GM19240 (cell line): ENCODE measurements around the gene PLAAT3.
"Not testable (repeated sequence)": the region's sequence is repeated elsewhere in the genome, so short reads cannot be mapped to it uniquely, and the experiment has no call there.

Source experiments
- DNase-seq: peaks from one replicate; pipeline ENCODE4 v3.0.0; 2011; ENCODE audit warnings: low spot score; ENCODE audit not compliant: insufficient read length

The PLAAT3 gene

DNA sequence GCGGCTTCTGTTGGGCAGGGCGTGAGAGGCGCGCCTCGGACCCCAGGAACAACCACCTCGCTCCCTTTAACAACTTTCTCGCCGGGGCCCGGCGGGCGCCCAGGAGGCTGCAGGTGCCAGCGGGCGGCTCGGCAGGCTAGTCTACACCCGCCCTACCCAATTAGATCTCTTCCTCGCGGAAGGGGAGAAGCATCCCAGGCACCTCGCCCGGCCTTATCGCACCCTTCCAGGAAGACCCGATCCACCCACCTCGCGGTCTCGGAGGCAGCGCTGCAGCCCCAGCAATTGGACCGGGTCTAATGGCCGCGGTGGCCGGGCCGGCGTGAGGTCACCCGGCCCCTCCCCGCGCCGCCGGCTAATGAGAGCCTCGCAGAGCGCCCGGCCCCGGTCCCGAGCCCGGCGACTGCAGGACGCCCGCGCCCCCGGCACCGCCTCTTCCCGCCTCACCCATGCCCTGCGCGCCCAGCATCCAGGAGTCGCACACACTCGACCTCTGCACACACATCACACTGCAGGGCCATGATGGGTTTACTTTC lies at the start of gene PLAAT3:
PLAAT3 (minus strand) TSS at position 298 of the 536 bp plus-strand sequence. CDS start 419 bp downstream, outside the sequence.
- DNase-seq, result no peak

DNA sequence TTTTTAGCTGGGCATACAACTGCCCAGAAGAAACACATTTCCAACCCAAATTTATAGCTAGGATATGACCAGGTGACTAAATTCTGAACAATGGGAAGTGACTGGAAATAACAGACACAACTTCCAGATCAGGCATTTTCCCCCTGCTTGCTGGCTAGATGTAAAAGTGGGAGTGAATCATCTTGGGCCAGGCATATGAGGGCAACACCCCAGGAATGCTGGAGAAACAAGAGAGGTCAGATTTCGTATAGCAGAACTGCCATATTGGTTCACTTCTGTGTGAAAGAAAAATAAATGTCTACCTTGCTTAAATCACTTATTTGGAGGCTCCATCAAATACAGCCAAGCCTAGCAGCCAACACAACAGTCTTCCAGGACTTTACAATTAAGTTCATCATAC lies 49.6 kb upstream of the PLAAT3 start:
- DNase-seq, result no peak

DNA sequence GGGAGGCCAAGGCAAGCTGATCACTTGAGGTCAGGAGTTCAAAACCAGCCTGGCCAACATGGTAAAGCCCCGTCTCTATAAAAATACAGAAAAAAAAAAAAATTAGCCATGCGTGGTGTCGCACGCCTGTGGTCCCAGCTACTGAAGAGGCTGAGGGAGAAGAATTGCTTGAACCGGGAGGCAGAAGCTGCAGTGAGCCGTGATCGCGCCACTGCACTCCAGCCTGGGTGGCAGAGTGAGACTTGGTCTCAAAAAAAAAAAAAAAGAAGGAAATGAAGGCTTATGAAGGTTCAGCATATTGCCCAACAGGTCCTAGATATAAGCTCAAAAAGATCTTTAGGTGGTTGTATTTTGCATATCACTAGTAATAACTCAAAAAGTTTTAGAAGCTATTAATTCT lies 46.7 kb upstream of the PLAAT3 start:
- DNase-seq, result no peak

DNA sequence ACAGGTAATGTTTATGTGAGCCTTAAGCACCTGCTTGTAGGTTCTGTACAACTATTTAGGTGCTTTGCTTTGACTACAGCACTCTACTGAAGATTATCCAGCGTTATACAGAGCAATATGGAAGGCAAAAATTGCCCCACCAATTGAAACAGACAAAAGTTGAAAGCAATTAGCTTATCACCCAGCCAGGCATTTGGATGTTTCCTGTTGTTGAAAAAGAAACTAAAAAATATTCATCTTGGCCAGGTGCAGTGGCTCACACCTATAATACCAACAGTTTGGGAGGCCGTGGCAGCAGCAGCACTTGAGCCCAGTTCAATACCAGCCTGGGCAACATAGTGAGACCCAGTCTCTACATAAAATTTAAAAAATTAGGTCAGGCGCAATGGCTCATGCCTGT lies 38.4 kb upstream of the PLAAT3 start:
- no peak for DNase-seq

DNA sequence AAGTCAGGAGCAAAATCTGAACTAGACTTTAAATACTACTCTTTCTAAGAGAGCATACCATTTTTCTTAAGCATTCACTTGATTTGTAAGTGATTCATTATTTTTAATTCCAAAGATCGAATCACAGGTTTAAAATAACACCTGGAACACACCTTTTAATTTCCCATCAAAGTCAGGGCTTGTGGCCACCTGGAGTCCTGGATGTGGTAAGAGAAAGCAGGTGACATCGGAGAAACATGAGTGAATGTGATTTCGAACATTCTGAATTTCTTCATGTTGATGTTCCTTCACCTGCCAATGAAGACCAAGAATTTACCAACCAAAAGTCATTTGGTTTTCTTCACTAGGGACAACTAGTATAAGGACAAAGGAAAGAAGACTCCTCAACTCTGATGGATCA lies 29.0 kb upstream of the PLAAT3 start:
- no peak for DNase-seq

DNA sequence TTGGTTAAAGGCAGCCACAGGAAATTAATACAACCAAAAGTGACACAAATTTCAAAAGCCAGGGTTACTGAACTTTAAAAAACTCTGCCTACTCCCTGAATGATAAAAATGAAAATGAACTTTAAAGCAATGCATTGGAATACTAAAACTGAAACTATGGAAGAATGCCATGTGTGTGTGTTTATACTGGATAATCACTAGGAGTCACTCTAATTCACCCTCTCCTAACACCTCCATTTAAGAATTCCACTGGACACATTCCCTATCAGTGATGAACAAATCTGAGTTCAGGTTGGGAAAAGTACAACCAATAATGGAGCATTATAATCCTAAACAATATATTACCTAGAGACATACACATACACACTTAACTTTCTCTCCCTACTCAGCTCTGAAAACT lies 27.5 kb upstream of the PLAAT3 start:
- DNase-seq, result no peak

DNA sequence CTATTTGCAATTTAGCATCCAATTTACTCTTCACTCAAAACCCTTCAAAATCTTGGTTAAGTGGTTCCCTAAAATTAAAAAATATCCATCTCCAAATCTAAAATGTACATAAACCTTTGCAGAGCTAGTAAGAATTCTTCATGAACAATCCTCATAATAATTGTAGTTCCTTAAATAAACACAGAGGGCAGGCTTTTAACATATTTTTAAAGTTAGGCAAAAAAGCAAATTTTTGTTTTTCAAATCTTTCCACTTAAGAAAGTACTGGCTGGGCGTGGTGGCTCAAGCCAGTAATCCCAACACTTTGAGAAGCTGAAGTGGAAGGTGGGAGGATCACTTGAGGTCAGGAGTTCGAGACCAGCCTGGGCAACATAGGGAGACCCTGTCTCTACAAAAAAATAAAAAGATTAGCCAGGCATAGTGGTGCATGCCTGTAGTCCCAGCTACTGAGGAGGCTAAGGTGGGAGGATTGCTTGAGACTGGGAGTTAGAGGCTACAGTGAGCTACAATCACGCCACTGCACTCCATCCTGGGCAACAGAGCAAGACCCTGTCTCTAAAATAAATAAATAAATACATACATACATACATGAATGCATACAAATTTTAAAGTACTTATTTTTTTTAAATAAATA lies 25.1 kb upstream of the PLAAT3 start:
- no peak for DNase-seq

DNA sequence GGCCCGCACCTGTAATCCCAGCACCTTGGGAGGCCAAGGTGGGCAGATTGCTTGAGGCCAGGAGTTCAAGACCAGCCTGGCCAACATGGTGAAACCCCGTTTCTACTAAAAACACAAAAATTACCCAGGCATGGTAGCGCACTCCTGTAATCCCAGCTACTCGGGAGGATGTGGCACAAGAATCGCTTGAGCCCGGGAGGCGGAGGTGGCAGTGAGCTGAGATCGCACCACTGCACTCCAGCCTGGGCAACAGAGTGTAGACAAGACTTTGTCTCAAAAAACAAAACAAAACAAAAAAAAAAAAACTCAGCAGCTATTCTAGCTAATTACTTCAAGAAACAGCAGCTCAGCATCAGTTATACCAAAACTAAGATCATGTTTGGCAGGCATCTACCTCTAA lies 24.2 kb upstream of the PLAAT3 start:
- not testable (repeated sequence) for DNase-seq

DNA sequence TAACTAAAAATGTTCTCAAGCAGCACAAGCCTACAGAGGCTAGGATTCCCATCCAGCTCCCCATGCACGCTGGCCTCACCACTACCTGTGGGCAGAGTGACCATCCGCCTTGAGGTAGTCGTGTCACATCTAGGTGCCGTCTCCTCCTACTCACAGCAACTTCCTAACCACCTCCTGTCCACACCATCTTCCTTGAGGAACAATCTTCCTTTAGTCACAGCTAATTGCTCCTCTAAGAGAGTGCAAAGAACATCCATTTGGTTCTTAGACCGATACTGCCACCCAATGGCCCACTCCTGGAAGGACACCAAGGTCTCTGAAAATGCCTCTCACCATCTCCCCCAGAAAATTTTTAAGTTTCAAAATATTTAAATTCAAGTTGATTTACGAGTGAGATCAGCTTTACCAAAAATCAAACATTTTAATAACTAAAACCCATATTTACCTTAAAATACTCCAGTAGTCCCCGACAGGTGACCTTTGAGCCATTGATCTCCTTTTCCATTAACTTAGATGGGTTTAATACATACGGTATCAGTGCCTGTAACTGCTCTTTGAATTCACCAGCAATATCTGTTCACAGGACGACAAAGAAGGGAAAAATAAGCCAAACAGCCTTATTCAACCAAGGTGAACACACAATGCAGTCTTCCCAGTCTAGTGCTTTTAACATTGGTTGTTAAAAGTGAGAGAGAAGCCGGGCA lies 21.7 kb upstream of the PLAAT3 start:
- peak; percentile 34 for DNase-seq

DNA sequence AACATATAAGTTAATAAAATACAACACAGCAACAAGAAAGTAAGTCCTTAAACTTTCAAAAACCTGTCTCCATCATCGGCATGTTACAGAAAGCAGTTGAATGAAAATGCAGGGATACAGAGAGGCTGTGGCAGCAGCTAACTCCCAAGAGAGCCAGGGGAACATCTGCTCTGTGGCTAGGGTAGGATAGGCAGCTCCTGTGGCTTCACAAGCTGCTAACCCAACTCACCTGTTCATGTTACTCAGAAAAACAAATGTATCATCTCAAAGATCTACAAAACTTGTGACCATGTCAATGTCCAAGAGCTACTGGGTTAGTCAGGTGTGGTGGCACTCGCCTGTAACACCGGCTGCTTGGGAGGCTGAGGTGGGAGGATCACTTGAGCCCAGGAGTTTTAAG lies 15.2 kb upstream of the PLAAT3 start:
- DNase-seq, result no peak

DNA sequence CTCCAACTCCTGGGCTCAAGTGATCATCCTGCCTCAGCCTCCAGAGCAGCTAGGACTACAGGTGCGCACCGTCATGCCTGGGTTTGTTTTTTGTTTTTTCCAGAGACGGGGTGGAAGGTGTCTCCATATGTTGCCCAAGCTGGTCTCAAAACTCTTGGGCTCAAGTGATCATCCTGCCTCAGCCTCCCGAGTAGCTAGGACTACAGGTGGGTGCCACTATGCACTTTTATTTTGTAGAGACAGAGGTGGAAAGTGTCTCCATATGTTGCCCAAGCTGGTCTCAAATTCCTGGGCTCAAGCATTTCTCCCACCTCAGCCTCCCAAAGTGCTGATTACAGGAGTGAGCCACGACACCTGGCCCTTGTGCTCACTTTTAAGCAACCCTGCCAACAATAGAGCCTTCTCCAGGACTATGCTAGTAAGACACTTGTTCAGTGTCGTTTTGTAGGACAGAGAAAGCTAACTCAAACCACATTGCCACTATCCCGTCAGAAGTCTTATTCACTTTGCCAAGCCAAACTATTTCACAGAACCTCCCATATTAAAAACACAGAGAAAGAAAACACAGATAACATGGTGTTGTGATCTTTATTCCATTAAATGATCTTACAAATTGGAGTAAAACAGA lies 9.4 kb upstream of the PLAAT3 start:
- no peak for DNase-seq

DNA sequence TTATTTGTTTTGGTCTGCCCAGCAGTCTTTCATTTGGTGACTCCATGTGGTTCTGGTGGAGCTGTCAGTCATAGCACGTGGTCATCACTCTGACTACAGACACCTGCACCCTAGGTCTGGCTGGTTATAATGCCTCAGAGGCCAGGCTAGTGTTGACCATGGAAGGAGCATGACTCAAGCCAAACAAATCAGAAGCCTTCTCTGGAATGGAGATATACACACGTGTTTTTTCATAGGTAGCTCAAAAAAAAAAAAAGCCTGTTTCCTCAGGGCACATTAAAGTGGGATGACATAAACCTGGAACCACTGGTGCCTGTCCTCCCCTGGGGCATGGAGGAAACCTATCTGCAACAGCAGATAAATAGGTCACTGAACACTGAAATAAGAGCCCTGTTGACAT lies 8.1 kb upstream of the PLAAT3 start:
- no peak for DNase-seq

DNA sequence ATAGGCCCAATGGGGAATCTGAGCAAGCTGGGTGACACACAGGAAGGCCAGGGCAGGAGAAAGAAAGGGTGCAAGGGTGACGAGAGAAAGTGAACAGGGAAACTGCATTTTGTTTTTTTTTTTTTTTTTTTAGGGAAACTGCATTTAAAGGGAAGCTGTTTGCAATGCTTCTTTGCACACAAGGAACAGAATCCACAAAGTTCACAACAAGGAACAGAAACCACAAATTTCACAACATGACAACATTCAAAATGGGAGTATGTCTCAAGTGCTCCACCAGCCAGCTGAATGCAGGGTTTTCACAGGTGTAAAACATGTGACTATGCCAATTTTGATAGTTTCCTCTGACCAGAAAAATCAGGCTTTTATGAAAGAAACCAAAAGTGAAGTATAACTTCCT lies 6.8 kb upstream of the PLAAT3 start:
- DNase-seq, result no peak

DNA sequence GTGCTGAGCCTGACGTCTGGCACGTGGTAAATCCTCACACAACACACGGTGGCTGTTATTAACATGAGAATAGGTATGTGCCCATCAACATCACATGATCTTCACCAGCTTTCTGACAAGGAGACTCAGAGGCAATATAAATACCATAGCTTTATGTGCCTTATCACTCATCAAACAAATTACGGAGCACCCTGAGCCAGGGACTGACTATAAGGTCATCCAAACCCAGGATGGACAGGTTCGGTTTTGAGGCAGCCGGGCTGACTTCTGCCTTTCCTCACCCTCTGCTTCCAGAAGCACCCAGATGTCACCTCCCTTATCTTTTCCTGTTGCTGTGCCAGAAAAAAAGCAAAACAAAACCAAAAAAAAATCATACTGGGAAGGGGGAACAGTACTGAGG lies 5.7 kb upstream of the PLAAT3 start:
- DNase-seq, result no peak

DNA sequence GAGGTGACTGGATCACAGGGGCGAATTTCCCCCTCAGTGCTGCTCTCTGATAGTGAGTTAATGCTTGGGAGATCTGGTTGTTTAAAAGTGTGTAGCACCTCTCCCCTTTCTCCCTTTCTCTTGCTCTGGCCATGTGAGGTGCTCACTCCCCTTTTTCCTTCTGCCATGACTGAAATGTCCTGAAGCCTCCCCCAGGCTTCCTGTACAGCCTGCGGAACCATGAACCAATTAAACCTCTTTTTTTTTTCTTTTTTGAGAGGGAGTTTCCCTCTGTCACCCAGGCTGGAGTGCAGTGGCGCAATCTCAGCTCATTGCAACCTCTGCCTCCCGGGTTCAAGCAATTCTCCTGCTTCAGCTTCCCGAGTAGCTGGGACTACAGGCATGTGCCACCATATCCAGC lies 3.5 kb upstream of the PLAAT3 start:
- not testable (repeated sequence) for DNase-seq

DNA sequence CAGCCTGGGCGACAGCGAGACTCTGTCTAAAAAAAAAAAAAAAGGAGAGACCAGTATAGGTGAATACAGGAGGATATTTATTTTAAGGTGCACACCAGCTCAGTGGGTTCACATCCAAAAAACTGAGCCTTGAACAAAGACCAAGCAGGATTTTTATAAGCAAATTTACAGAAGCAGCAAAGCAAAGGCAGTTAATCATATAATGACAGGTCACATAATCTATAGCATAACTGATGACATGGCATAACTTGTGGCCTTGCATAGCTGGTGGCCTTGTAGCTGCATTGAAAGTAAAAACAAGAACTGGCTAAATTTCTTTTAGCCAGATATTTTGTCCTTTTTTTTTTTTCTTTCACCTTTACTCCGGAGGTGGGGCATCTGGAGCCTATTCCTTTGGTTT lies 2.7 kb upstream of the PLAAT3 start:
- no peak for DNase-seq

DNA sequence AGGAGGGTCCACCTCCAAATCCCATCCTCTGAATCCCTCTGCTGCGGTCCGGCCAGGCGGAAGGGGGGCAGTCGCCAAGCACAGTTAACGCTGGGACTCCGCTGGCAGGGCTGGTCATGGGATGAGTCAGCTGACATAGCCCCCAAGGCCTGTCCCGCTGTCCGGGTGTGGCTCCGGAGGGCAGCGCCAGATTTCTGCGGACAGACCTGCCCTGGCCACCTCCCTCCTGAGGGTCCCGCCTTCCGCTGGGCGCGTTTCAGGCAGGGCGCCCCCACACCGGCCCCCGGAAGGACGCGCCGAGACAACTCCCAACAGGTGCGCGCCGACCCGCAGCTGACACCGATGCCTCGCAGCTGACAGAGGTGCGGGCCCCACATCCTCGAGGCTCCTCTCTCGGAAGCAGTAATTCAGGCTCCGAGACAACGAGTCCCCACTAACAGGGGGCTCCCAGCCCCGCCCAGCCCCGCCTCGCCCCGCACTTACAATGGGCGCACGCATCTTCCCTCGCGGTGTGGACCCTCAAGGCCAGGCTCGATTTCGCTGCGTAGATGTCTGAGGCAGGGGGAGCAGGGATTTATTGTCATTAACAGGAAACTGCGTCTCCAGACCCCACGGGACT lies 607 bp downstream of the PLAAT3 start:
- DNase-seq, result no peak

DNA sequence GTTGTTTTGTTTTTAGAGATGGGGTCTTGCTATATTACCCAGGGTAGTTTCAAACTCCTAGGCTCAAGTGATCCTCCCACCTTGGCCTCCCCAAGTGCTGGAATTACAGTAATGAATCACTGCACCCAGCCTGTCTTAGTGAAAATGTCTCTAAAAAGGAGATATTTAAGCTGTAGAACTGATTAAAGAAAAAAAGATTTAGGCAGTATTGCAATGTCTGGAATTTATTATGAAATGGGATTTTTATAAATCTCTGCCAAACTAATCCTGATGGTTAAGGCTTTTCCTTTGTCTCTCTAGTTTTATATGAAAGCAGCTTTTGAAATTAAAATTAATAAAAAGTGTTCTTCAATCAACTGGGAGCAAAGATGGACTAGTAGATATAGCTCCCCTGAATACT lies 2.1 kb downstream of the PLAAT3 start:
- no peak for DNase-seq

DNA sequence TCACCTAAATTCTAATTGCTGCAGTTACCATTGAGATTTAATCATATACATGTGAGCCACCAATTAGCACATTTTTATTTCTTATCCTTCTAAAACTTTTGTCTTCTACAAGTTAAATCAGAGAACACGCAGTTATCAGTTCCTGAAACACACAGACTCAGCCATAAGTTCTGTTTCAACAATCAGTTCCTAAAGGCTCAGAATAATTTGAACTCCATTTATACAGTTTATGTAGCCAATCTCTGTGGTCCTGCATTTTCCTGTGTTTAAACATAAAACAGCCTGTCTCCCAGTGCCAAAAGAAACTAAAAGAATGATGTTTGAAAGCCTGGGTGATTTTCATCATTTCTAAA lies 2.9 kb downstream of the PLAAT3 start:
- DNase-seq, result no peak

DNA sequence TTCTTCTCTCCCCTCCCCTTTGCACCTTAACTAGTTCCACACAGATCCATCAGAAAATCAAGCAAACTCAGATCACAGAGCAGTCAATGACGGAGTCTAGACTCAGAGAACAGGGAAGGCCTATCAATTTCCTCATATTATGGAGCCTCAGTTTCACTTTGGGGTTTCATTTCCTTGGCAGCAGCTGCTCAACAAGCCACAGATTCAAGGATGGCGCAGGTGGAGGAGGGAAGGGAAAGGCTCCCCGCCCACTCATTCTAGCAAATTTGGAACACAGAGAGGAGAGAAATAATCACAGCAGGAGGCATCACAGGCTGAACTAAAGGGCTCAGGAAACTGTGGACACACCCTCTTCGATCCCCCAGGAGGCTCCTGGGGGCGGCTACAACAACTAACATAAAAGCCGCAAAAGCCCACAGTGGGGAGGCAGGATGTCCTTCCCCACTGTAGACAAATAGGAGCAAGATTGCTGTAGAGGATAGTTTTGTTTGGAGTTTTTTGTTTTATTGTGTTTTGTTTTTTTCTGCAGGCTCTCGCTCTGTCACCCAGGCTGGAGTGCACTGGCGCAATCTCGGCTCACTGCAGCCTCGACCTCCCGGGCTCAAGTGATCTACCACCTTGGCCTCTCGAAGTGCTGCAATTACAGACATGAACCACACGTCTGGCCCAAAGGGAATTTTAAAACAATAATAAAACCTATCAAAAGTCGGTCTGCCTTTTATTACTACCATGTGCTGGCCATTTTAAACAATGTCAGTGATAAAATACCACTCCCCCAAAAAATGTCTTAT lies 3.4 kb downstream of the PLAAT3 start:
- DNase-seq, result no peak

DNA sequence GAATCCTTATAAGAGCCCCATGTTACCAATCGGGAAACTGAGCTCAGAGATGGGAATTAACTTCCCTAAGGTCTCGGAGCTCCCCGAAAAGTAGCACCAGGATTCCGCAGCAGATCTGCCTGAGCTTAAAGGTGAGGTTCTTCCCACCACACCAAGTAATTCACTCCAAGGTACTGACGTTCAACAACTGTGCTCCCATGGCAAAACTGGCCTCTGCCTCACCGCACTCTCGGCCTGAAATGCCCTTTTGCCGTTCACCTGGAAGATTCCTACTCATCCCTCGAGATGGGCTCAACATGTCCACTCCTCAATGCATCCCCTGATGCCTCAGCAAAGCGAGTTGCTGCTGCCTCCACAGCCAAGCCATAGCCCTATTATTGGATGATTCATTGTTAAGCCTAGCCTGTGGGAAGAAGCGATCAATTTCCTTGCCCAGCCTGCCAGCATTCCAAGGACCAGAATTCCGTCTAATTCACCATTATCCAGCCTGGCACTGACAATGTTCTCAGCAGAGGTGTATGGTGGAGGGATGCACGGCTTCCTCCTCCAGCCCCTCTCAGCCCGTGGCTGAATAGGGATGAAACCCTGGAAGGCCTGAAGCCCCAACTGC lies 4.2 kb downstream of the PLAAT3 start:
- no peak for DNase-seq
